GM21619 (cell line): ENCODE results near the gene CDH4.

ENCODE experiments used
- ATAC-seq: cut with Tn5 transposase; IDR thresholded peaks from one replicate; pipeline ENCODE4 v1.9.1; 2021; ENCODE audit not compliant: unreplicated experiment

CDH4 gene

DNA sequence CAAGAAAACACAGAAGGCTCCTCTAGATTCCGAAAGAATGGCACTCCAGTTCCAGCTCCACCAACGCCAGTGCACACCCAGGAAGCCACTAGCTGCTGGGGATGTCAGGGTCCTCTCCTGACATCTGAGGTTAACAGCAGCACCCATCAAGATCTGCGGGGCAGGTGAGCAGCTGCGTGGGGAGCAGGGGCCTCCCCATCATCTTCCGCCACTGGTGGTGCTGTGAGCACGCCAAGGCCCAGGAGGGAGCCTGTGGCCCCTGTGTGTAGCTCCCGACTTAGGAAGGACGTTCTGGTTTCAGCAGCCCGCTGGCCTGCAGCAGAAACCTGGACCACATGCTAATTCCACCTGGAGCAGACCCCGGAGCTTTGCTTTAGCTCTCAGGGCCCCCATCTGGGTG, 427.4 kb downstream of the CDH4 start:
- no peak for ATAC-seq

DNA sequence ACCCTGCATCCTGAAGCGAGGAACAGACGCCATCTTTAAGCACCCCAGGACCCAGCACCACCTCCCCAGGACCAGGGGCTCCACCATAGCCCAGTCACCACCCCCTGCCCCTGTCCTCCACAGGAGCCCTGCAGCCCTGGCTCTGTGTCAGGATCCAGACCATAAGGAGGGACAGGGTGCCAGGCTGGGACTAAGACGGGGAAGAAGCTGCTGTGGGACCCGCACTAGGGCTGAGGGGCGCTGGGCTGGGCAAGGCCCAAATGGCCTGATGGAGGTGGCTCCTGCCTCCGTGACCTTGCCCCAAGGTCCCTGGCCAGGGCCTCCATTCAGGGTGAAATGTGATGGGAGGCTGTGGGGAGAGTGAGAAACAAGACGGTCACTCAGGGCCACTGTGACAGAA, 428.0 kb downstream of the CDH4 start:
- no peak for ATAC-seq

DNA sequence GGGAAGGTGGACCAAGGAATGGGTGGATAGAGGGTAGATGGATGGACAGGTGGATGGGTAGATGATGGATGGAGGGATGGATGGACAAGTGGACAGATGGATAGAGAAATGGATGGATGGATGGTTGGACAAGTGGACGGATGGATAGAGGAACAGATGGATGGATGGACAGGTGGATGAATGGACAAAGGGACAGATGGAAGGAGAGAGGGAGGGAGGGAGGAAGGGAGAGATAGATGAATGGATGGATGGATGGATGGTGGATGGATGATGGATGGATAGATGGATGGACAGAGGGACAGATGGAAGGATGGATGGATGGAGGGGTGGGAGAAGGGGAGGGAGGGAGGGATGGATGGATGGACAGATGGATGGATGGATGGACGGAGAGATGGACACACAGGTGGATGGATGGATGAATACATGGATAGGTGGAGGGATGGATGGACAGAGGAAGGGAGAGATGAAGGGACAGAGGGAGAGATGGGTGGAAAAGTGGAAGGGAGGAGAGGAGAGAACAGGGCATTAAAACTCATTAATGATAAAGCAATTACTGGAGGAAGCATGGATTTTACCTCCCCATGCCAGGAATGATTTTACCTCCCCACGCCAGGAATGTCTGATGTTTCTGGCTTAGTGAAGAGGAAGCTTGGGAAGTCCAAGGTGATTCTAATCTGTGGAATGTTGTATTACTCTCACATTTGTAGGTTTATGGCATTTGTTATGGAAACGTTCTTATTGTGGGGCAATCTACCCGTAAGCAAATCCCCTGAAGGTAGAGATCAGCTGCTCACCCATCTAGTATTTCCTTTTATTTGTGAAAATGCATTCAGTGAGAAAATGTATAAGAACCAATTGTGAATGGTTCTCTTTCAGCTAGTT, 430.3 kb downstream of the CDH4 start:
- no peak for ATAC-seq

DNA sequence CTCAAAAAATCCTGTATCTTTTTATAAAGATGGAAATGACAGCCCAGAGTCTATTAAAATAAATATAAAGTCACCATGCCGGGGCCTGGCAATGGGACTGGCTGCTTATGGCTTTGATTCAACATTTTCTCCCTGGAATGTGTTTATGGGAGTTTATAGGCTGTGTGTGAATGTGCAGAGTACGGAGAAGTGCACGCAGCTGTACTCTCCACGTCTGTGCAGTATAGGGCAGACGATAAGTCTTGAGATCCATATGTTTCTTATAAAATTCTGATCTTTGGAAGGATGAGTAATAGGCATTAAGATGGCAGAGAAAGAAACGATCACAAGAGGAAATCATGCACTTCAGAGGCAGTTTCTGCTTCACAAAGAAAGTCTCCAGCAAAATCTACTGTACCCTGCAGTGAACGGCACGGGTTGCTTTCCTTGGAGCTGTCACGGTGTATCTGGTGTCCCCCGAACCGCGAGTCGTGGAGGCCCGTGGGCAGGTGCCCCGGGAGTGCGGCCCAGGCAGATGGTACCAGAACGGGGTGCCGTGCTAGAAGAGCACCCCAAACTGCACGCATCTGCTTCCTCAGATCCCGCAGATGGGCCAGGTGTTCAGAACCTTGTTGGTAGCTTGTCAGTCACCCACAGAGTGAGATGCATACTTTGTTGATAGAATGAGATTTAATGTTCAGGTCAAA, 431.1 kb downstream of the CDH4 start:
- no peak for ATAC-seq

DNA sequence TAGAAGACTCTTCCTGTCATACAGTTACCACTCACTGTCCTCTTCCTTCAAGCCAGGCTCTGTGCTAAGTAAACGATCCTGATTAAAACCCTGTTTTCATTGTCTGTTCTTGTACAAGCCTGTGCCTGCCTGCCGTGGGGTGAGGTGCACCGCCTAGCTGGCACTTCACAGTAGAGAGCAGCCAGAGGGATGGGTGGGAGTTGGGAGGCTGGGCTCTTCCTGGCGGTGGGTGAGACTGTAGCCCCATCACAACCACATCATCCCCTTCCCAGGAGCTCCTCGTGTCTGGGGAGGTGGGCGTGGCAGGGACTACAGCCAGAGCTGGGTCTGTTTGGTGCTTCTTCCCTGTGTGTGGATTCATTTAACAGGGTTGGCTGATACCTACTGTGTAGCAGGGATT, 431.7 kb downstream of the CDH4 start:
- ATAC-seq = no peak

DNA sequence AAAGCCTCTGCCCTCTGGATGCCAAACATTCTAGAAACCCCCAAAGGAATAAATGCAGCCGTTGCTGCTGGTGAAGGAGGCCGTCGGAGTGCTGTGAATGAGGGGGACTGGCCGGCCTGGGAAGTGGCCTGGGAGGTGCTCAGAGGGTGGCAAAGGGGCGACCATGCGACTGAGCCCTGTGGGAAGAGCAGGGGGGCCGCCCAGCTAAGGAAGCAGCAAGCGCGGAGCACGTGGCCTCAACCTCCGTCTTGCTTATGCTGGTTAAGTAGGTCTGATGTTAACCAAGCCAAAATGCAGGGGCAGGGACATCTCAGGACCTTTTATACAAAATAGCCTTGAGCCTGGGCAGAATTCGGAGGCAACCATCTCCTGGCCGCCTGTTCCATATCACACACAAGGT, 432.1 kb downstream of the CDH4 start:
- ATAC-seq = no peak

DNA sequence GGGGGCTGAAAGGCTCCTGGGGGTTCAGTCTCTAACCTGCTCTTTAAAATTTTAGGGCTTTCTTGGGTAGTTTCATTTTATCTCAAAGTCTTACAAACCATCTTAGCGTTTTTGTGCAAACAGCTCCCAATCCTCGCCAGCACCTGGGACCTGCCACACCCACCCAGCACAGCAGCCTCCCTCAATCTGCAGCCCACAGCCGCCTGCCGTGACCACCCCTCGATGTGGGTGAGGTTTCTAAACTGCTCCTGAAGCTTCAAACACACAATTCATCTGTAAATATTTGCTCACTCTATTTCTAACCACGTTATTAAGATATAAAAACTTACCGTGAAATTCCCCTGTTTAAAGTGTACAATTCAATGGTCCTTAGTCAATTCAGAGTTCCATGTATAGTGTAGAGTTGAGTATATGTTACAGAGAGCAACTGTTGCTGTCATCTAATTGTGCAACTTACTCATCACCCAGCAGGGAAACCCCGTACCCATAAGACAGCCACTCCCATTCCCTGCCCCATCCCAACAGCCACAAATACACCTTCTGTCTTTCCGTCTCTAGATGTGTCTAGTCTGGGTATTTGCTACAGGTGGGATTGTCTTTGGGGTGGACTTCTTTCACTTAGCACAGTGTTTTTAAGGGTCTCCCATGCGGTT, 432.6 kb downstream of the CDH4 start:
- no peak for ATAC-seq

DNA sequence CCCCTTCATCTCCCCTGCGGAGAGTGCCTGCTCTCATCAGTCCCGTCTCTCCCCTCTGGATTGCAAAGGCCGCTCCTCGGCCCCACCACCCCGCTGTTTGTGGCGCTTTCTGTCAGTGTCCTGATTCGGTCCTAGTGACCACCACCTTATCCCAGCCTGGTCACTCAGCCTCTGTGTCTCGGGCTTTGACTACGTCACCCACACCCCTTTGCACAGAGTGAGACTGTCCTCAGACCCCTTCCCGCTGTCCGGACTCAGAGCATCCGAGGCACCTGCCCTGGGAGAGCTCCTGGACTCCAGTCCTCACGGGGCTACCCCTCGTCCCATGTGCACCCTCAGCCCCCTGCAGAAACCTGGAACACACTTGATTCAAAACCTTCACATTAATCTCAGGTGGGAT, 433.4 kb downstream of the CDH4 start:
- ATAC-seq = no peak

DNA sequence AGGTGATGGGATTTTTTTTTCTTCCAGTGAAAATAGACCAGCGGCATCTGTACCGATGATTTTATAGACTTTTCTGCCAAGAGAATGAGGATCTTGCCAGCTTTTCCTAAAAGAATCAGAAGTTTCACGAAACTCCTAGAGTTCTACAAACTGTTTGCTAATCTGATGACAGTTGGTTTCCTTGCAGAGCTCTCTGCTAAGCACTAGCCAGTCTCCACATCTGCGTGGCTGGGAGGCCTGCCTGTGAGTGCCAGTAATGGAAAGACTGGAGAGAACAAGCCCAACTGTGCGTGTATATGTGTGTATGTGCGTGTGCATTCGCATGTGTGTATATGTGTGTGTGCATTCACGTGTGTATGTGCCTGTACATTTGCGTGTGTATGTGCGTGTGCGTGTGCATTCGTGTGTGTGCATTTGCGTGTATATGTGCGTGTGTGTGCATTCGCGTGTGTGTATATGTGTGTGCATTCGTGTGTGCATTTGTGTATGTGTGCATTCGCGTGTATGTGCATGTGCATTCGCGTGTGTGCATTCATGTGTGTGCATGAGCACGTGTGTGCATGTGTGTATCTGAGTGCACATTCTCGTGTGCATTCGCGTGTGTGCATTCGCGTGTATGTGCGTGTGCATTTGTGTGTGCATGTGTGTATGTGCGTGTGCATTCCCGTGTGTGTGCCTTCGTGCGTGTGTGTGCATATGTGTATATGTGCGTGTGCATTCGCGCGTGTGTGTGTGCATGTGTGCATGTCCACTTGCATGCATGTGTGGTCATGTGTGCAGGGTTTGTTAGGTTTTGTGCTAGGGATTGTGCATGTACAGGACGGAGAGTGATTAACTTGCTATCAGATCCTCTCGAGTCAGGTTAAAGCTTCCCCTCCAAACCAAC, 434.2 kb downstream of the CDH4 start:
- no peak for ATAC-seq

DNA sequence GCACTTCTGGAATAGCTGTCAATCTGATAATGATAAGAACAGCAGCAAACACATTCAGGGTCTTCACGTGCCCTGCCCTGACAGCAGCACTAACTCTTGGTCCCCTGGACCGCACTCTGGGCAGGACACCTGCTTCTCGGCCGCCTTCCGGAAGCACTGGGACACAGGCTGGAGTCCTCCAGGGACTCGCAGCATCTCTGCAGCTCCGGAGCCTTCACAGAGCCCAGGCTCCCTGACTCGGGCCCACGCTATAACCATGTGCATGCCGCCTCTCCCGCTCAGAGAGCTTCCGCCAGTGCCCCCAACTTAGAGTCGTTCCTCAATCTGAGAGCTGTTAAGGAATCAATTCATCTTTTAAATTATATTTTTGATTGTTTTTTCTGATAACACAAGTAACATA, 436.4 kb downstream of the CDH4 start:
- ATAC-seq = no peak

DNA sequence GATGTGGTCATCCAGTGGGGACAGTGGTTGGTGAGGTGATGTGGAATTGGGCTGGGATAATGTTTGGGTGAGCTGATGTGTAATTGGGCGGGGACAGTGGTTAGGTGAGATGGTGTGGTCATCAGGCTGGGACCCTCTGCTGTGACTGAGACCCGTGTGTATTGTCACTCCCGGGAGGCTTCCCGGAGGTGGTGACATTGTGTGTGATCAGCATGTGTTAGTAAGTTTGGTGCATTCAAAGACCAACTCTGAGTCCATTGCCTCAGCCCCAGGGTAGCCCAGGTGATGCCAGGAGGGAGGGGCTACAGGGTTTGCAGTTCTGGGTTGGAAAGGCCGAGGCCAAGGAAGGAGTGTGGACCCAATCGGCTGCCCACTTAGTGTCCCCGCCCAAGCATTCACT, 438.1 kb downstream of the CDH4 start:
- no peak for ATAC-seq

DNA sequence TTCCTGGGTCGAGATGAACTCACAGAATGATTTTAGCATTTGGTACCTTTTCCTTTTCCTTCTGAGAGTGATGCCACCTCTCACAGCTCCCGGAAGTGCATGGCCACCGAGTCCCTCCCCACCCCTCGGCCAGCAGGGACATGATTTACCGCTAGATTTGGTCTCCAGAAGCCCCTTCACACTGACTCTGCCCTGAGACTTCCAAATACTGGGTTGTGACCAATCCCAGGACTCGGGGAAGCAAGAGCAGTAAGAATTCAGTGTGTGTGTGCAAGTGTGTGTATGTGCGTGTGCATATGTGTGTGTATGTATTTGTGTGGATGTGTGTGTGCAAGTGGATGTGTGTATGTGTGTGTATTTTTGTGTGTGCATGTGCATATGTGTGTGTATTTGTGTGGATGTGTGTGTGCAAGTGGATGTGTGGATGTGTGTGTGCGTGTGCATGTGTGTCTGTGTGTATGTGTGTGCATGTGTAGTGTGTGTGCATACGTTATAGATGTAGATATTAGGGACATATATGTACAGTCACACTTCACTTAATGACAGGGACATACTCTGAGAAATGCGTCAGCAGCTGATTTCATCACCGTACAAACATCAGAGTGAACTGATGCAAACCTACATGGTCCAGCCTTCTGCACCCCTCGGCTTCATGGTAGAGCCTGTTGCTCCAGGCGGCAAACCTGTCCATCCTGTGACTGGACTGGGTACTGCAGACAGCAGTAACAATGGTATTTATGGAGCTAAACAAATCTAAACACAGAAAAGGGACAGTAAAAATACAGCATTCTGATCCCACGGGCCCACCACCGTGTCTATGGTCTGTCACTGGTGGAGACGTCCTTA, 439.2 kb downstream of the CDH4 start:
- no peak for ATAC-seq

DNA sequence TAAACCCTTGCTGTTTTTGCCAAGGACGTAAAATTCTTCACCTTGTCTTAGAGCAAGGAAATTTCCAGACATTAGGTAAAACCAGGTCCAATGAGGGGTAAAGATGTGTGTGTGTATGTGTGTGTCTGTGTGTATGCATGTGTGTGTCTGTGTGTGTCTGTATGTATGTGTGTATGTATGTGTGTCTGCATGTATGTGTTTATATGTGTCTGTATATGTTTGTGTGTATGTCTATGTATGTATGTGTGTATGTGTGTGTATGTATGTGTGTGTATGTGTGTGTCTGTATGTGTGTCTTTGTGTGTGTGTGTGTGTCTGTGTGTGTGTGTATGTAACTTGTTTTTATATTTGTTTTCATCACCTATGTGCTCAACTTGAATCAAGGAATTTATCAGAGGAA, 439.9 kb downstream of the CDH4 start:
- ATAC-seq = no peak

DNA sequence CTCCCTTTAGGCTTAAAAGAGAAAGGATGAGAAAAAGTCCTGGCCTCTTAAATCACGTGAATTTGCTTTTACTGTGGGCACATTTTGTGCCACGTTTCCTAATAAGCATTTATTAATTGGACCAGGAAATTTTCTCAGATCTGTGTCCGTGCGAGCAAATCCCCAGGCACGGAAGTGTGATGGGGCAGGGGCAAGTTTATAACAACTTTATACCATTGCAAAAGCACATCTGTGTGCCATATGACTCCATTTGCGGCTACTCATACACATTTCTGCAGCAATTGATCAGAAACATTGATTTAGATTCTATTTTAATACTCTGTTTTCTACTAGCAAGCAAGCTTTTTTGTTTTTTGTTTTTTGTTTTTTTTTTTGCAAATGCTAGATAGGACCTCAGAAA, 440.4 kb downstream of the CDH4 start:
- no peak for ATAC-seq

DNA sequence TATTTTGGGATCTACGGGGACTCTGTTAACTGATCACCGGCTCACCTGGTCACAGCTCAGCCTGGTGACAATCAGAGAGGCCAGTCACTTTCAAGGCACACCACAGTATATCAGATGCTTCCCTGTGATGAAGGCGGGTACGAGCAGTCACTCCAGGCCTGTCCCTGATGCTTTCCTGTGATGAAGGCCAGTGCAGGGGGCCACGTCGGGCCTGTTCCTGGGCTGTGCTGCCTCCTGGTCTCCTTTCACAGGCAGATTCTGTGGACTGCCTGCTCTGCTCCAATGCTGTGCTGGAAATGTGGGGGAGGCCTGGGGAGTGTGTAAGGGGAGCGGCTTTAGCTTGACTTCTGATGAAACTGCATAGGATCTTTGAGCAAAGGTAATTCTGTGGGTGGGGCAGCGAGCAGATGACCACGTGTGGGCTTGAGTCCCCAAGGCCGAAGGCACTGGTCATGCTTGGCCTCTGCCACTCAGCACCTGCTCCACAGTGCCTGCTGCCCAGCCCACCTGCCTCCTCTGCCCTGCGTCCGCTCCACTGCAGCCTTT, 441.1 kb downstream of the CDH4 start:
- no peak for ATAC-seq

DNA sequence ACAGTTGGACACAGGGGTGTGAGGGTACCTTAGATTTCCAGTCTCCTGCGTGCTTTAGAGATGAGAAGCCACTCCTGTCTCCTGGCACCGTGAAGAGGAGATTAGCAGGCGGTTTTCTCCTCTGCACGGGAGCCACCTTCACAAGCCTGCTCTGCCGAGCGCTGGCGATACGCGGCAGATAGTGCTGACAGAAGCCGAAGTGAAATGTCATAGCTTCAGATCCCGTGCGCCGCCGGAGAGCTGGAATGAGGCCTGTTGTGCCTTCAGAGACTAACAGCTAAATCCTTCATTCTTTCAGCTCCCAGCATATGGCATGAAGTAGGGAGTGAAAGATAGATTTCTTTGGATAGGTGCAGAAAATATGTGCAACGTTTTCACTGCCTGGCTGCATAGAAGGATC, 442.6 kb downstream of the CDH4 start:
- ATAC-seq = no peak

DNA sequence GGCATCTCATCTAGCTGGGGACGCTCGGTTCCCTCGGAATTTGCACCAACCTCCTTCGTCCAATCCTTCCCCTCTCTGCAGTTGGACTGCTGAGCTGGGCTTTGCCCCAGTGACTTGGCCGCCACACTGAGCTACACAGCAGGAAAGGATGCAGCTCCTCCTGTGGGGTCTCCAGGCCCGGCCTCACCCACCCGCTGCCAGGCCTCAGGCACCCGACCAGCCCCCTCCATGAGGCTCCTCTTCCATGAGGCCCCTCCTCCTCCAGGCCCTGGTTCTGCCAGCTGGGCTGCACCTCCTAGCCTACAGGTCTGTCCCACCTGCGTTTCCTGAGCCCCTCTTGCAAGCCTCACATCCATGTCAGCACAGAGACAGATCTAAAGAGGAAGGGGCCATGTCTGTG, 443.7 kb downstream of the CDH4 start:
- no peak for ATAC-seq

DNA sequence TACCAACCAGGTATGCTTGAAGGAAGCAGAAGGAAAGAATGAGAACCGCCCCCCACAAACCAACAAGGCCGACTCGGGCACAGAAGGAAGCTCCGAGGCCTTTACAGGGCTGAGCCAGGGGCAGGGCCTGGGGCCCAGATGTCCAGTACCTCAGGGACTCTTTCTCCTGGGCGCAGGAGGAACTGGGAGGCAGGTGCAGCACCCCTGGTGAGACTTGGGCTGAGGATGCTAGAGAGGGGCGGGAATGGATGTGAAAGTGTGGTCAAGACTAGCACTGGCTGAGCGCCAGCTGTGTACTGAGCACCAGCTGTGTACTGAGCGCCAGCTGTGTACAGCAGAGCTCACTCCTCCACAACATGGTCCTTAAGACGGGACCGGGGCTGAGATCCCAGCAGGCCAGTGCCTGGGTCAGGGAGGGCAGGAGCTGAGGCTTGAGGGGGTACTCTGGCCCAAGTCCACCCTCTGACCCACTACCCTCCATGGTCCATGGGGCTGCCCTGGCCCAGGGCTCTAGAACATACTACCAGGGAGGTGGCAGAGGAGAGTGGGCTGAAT, 444.2 kb downstream of the CDH4 start:
- no peak for ATAC-seq
